ENCODE measurements around the gene OR7D2. TPM values are rescaled to one million over a fixed set of nuclear protein-coding genes. Genes with fewer than 3 reads are reported as not detected.
"Not testable (repeated sequence)": the region's sequence is repeated elsewhere in the genome, so short reads cannot be mapped to it uniquely, and the experiment has no call there.

OR7D2 gene
- total and polyA plus RNA-seq, 10 donors: 0.02 to 0.03 TPM; not detected in 8

DNA sequence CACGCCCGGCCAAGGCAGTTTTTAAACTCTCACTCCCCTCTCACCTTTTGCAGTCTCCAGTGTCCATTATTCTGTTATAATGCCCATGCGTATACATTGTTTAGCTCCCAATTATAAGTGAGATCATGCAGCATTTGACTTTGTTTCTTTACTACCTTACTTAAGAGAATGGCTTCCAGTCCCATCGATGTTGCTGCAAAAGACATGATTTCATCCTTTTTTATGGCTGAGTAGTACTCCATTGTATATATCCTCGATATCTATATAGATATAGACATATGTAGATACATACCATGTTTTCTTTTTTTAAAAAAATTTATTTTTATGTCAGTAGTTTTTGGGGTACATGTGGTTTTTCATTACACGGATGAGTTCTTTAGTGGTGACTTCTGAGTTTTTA, 8.4 kb downstream of the OR7D2 start:
- no peak overlapping the region for H3K27ac ChIP-seq
- peaks cover 0 to 31% (median 11%) of the 10 kb centered on the region in 8 donors for H3K9me3 ChIP-seq
- DNase-seq: no peak
- H3K36me3 ChIP-seq: no peaks in the 10 kb centered on the region
- intact Hi-C loops (cut with DNase I; ENCODE audit: low total_unique reads): no loop called here
- no peak overlapping the region for H3K4me3 ChIP-seq
- no peak for TF ChIP-seq POLR2AphosphoS5 (IDR thresholded peaks at IDR 0.05)
- TF ChIP-seq, protein P1, sequence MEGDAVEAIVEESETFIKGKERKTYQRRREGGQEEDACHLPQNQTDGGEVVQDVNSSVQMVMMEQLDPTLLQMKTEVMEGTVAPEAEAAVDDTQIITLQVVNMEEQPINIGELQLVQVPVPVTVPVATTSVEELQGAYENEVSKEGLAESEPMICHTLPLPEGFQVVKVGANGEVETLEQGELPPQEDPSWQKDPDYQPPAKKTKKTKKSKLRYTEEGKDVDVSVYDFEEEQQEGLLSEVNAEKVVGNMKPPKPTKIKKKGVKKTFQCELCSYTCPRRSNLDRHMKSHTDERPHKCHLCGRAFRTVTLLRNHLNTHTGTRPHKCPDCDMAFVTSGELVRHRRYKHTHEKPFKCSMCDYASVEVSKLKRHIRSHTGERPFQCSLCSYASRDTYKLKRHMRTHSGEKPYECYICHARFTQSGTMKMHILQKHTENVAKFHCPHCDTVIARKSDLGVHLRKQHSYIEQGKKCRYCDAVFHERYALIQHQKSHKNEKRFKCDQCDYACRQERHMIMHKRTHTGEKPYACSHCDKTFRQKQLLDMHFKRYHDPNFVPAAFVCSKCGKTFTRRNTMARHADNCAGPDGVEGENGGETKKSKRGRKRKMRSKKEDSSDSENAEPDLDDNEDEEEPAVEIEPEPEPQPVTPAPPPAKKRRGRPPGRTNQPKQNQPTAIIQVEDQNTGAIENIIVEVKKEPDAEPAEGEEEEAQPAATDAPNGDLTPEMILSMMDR (IDR thresholded peaks at IDR 0.05 in 8 of 11, conservative IDR thresholded peaks at IDR 0.05 in 3 of 11): no peak
- TF ChIP-seq POLR2A (IDR thresholded peaks at IDR 0.05): no peak
- H3K27me3 ChIP-seq (replicated peaks in 1 of 7): peaks cover 0 to 11% (median 0%) of the 10 kb centered on the region in 7 donors
- WGBS, 5 donors: 69 to 89% (median 81%) methylated on average over 6 of the region's 6 CpGs
- H3K4me1 ChIP-seq: no peaks in the 10 kb centered on the region

GRCh38 chr19:9189535-9189934, 10.8 kb downstream of the OR7D2 start:
- no peaks in the 10 kb centered on the region for H3K4me1 ChIP-seq
- no peaks in the 10 kb centered on the region for H3K36me3 ChIP-seq
- WGBS, 5 donors: 61 to 82% (median 78%) methylated on average over 7 of the region's 7 CpGs
- TF ChIP-seq POLR2AphosphoS5 (IDR thresholded peaks at IDR 0.05): no peak
- TF ChIP-seq POLR2A (IDR thresholded peaks at IDR 0.05): no peak
- TF ChIP-seq, protein P1 (IDR thresholded peaks at IDR 0.05 in 8 of 11, conservative IDR thresholded peaks at IDR 0.05 in 3 of 11): no peak
- peaks cover 0 to 31% (median 11%) of the 10 kb centered on the region in 8 donors for H3K9me3 ChIP-seq
- no peak for DNase-seq
- no peak overlapping the region for H3K27ac ChIP-seq
- peaks cover 0 to 24% (median 0%) of the 10 kb centered on the region in 7 donors for H3K27me3 ChIP-seq (replicated peaks in 1 of 7)
- intact Hi-C loops (cut with DNase I; ENCODE audit: low total_unique reads): no loop called here
- H3K4me3 ChIP-seq: no peak overlapping the region

- DNase-seq; H3K36me3 ChIP-seq; H3K4me1 ChIP-seq; H3K27ac ChIP-seq; H3K4me3 ChIP-seq; intact Hi-C loops (cut with DNase I; ENCODE audit: low total_unique reads); H3K9me3 ChIP-seq: not testable (repeated sequence)
- peaks cover 0 to 39% (median 0%) of the 10 kb centered on the region in 7 donors for H3K27me3 ChIP-seq (replicated peaks in 1 of 7)
- 69 to 80% (median 70%) methylated on average over 2 of the region's 2 CpGs for WGBS, 5 donors
These were observed 19.3 kb downstream of the OR7D2 start for GRCh38 chr19:9198044-9198443.

DNA sequence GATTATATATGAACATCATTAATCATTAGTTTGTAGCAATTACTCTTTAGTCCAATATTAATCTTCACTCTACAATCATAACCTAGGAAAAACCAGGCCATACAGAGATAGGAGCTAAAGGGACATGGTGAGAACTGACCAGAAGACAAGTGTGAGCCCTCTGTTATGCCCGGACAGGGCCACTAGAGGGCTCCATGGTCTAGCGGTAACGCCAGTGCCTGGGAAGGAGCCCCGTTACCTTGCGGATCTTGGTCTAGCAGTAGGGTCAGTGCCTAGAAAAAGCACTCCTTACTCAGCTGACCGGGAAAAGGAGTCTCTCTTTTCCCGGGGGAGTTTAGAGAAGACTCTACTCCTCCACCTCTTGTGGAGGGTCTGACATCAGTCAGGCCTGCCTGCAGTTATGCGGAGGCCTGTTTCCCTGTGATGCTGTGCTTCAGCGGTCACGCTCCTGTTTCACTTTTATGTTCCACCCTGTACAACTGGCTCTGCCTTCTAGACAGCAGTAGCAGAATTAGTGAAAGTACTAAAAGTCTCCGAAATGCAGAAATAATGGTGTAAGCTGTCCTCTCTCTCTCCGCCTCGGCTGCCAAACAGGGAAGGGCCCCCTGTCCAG, 26.8 kb downstream of the OR7D2 start:
- H3K9me3 ChIP-seq: no peaks in the 10 kb centered on the region
- peak; percentile 88 for DNase-seq
- H3K27me3 ChIP-seq (replicated peaks in 1 of 7): peaks cover 0 to 8% (median 0%) of the 10 kb centered on the region in 7 donors
- TF ChIP-seq POLR2AphosphoS5 (IDR thresholded peaks at IDR 0.05): no peak
- TF ChIP-seq, protein P1 (IDR thresholded peaks at IDR 0.05 in 8 of 11, conservative IDR thresholded peaks at IDR 0.05 in 3 of 11): peak; percentile 66 to 93 (median 86)
- H3K27ac ChIP-seq: no peak overlapping the region
- intact Hi-C loops (cut with DNase I; ENCODE audit: low total_unique reads): loop anchor here (5.0 to 10.0 kb wide), 2 partner anchors 61 to 592 kb away; partner anchors contain the start of gene ZNF317
- H3K36me3 ChIP-seq: no peaks in the 10 kb centered on the region
- H3K4me3 ChIP-seq: peak overlapping the region in 5 of 8 donors; percentile 19 to 57 (median 25)
- H3K4me1 ChIP-seq: peaks cover 0 to 7% (median 6%) of the 10 kb centered on the region in 6 donors
- WGBS, 5 donors: 28 to 39% (median 34%) methylated on average over 12 to 13 of the region's 13 CpGs
